K562 (cell line): ENCODE data around the gene KCNAB1.

Experiments
- BACH1 ChIP-seq: fragments of 200-800 bp; sonication (Bioruptor generic); IDR thresholded peaks from 2 replicates; pipeline ENCODE4 v1.6.1; 2016; ENCODE audit warnings: missing genetic modification characterization, missing compliant biosample characterization
- GABPA ChIP-seq: fragments of 200-800 bp; sonication (Bioruptor generic); conservative IDR thresholded peaks from 2 replicates; pipeline ENCODE4 v1.6.1; 2016; ENCODE audit warnings: low read depth, missing genetic modification characterization, missing compliant biosample characterization
- NCOR1 ChIP-seq: fragments of 450-650 bp; IDR thresholded peaks from 2 replicates; pipeline ENCODE4 v1.6.1; 2016; ENCODE audit warnings: mild to moderate bottlenecking, moderate library complexity
- POLR2A ChIP-seq: fragments of 450-650 bp; conservative IDR thresholded peaks from 2 replicates; pipeline ENCODE4 v1.6.1; 2016
- POLR2AphosphoS5 ChIP-seq: IDR thresholded peaks from 2 replicates; pipeline ENCODE4 v1.6.1; 2011; ENCODE audit warnings: mild to moderate bottlenecking, low read depth, low read length, moderate library complexity; ENCODE audit not compliant: control insufficient read depth, insufficient read depth
- POU5F1 ChIP-seq: fragments of 150-350 bp; IDR thresholded peaks from 2 replicates; pipeline ENCODE4 v1.6.1; 2014; ENCODE audit warnings: borderline replicate concordance, low read length, low read depth, mild to moderate bottlenecking; ENCODE audit not compliant: partially characterized antibody
- RNF2 ChIP-seq: sonication (generic); IDR thresholded peaks from 2 replicates; pipeline ENCODE4 v1.6.1; 2016
- YY1 ChIP-seq, 3 experiments: IDR thresholded peaks; 2 replicates each; pipeline ENCODE4 v1.6.1; 2011; ENCODE audit warnings: low read length in 2 of 3, mild to moderate bottlenecking in 2 of 3, moderate library complexity in 2 of 3, borderline replicate concordance in 1 of 3, control low read depth in 1 of 3, low read depth in 1 of 3; ENCODE audit not compliant: insufficient read depth in 3 of 3, insufficient replicate concordance in 2 of 3, control insufficient read depth in 1 of 3, insufficient read length in 1 of 3; ENCODE audit errors: extremely low read depth in 1 of 3
- ZNF140 ChIP-seq: fragments of 250-450 bp; sonication (Bioruptor Pico); IDR thresholded peaks from 2 replicates; pipeline ENCODE4 v1.8.0; 2021; ENCODE audit warnings: moderate library complexity, mild to moderate bottlenecking, inconsistent platforms
- ZNF57 ChIP-seq: fragments of 450-650 bp; formaldehyde crosslinking; IDR thresholded peaks from 2 replicates; pipeline ENCODE4 v1.4.0; 2020; ENCODE audit warnings: mild to moderate bottlenecking, moderate library complexity
- TF ChIP-seq, protein P1 (sequence below): sonication (generic); formaldehyde crosslinking; IDR thresholded peaks from 2 replicates; pipeline ENCODE4 v1.9.0; 2022; ENCODE audit warnings: mild to moderate bottlenecking, missing genetic modification reagents
- TF ChIP-seq, protein P2 (sequence below): fragments of 450-650 bp; formaldehyde crosslinking; IDR thresholded peaks from 2 replicates; pipeline ENCODE4 v1.4.0; 2022; ENCODE audit warnings: missing genetic modification characterization

DNA sequence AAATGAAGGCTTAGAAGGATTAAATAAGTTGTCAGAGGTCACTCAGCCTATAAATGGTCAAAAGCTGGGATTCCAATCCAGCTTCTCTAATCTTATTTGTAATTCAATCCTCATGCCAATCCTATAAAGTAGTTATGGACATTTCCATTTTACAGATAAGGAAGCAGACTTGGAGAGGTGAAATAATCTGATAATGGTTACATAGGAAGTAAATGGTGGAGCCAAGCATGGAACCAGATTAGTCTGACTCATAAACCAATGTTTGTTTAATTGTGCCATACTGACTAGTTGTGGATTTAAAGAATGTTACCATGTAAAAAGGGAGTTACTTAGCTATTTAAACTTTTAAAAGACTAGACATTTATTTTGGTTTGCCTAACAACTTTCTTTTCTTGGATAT is 59.7 kb downstream of the KCNAB1 start:
- TF ChIP-seq POU5F1 (no peak), POLR2AphosphoS5 (no peak), ZNF140 (no peak), ZNF57 (CRISPR knock-in tag) (no peak), POLR2A (no peak), NCOR1 (no peak), YY1 (IDR thresholded peaks at IDR 0.05; ENCODE audit: borderline replicate concordance in 1 of 3, control insufficient read depth in 1 of 3, extremely low read depth in 1 of 3, insufficient read depth in 3 of 3, insufficient read length in 1 of 3, insufficient replicate concordance in 2 of 3, low read depth in 1 of 3, low read length in 2 of 3) (no peak), BACH1 (tag) (no peak), RNF2 (no peak), GABPA (tag) (no peak)
- TF ChIP-seq, protein P1, sequence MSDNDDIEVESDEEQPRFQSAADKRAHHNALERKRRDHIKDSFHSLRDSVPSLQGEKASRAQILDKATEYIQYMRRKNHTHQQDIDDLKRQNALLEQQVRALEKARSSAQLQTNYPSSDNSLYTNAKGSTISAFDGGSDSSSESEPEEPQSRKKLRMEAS, result no peak
- TF ChIP-seq, protein P2, sequence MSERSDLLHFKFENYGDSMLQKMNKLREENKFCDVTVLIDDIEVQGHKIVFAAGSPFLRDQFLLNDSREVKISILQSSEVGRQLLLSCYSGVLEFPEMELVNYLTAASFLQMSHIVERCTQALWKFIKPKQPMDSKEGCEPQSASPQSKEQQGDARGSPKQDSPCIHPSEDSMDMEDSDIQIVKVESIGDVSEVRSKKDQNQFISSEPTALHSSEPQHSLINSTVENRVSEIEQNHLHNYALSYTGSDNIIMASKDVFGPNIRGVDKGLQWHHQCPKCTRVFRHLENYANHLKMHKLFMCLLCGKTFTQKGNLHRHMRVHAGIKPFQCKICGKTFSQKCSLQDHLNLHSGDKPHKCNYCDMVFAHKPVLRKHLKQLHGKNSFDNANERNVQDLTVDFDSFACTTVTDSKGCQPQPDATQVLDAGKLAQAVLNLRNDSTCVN (CRISPR knock-in tag), result no peak
